RWPE2 (cell line): ENCODE data around the gene NCF4.

Experiments used
- ATAC-seq: fragments of 200-7000 bp; cut with Tn5 transposase; 3 replicates; pipeline ENCODE4 v1.9.1; 2021; ENCODE audit warnings: low read depth
- DNase-seq: peaks from one replicate; pipeline ENCODE4 v3.0.0-alpha.2; 2020; ENCODE audit warnings: low spot score
- H3K27ac ChIP-seq: fragments of 450-650 bp; 2 replicates; pipeline ENCODE4 v1.5.1; 2017; ENCODE audit warnings: mild to moderate bottlenecking; ENCODE audit not compliant: poor library complexity, severe bottlenecking
- H3K27me3 ChIP-seq: fragments of 250-450 bp; sonication (Bioruptor Pico); 2 replicates; pipeline ENCODE4 v1.5.1; 2021; ENCODE audit warnings: mild to moderate bottlenecking, moderate library complexity; ENCODE audit not compliant: insufficient read depth, poor library complexity, severe bottlenecking
- H3K36me3 ChIP-seq: fragments of 250-450 bp; sonication (Bioruptor Pico); 2 replicates; pipeline ENCODE4 v1.5.1; 2020; ENCODE audit warnings: low read depth, mild to moderate bottlenecking, moderate library complexity
- H3K4me1 ChIP-seq: fragments of 250-450 bp; sonication (Bioruptor Pico); 2 replicates; pipeline ENCODE4 v1.5.1; 2021; ENCODE audit warnings: mild to moderate bottlenecking, moderate library complexity; ENCODE audit not compliant: insufficient read depth, poor library complexity, severe bottlenecking
- H3K4me3 ChIP-seq: fragments of 250-450 bp; sonication (Bioruptor Pico); 2 replicates; pipeline ENCODE4 v1.5.1; 2021; ENCODE audit warnings: mild to moderate bottlenecking, moderate library complexity; ENCODE audit not compliant: severe bottlenecking
- H3K9me3 ChIP-seq: fragments of 250-450 bp; sonication (Bioruptor Pico); 2 replicates; pipeline ENCODE4 v1.5.1; 2021; ENCODE audit warnings: mild to moderate bottlenecking, moderate library complexity; ENCODE audit not compliant: severe bottlenecking
- TF ChIP-seq, protein P1 (sequence below): fragments of 450-650 bp; IDR thresholded peaks from one replicate; pipeline ENCODE4 v1.5.1; 2017; ENCODE audit warnings: mild to moderate bottlenecking, moderate library complexity; ENCODE audit not compliant: poor library complexity, severe bottlenecking

NCF4 gene

DNA sequence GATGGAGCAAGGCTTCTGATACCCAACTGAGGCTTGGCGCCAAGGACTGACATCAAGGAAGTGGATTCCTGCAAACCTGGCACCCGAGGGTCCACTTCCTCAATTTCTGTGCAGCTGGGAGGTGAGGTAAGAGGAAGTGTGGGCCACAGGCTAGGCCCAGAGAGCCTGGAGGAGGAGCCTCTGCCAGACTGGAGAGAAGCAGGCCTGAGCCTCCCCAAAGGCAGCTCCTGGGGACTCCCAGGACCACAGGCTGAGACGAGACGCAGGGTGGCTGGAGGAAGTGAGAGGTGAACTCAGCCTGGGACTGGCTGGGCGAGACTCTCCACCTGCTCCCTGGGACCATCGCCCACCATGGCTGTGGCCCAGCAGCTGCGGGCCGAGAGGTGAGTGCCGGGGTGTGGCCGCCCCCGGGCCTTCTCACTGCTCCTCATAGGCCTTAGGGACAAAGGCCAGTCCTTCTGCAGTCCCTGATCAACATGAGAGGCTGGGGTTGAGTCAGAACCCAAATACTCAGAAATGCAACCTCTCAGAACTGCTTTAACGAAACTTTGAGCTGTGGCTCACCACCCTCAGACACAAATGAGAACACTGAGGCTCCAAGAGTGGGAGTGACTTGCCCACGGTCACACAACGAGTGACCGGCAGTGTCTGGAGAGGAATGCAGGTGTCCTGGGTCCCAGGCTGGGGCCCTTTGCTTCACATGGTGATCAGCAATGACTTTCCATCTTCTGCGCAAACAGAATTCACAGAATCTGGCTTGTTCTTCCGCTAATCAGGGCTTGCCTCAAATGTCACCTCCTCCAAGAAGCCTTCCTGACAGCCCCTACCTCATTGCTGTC lies at the start of gene NCF4:
Gene NCF4 (plus strand): TSS at position 186 of the 839 bp plus-strand sequence. CDS start 166 bp downstream, at position 352.
- ATAC-seq = no peak
- H3K9me3 ChIP-seq = no peaks in the 10 kb centered on the region
- H3K36me3 ChIP-seq = no peaks in the 10 kb centered on the region
- H3K4me3 ChIP-seq = no peak within 1 kb of the TSS
- no peak for DNase-seq
- peaks cover 5% of the 10 kb centered on the region for H3K4me1 ChIP-seq
- peaks cover 5% of the 10 kb centered on the region for H3K27me3 ChIP-seq
- TF ChIP-seq, protein P1, sequence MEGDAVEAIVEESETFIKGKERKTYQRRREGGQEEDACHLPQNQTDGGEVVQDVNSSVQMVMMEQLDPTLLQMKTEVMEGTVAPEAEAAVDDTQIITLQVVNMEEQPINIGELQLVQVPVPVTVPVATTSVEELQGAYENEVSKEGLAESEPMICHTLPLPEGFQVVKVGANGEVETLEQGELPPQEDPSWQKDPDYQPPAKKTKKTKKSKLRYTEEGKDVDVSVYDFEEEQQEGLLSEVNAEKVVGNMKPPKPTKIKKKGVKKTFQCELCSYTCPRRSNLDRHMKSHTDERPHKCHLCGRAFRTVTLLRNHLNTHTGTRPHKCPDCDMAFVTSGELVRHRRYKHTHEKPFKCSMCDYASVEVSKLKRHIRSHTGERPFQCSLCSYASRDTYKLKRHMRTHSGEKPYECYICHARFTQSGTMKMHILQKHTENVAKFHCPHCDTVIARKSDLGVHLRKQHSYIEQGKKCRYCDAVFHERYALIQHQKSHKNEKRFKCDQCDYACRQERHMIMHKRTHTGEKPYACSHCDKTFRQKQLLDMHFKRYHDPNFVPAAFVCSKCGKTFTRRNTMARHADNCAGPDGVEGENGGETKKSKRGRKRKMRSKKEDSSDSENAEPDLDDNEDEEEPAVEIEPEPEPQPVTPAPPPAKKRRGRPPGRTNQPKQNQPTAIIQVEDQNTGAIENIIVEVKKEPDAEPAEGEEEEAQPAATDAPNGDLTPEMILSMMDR = no peak
- H3K27ac ChIP-seq = no peak within 1 kb of the TSS

GRCh38 chr22:36811094-36811800 lies 49.6 kb upstream of the NCF4 start:
- no peak for ATAC-seq

DNA sequence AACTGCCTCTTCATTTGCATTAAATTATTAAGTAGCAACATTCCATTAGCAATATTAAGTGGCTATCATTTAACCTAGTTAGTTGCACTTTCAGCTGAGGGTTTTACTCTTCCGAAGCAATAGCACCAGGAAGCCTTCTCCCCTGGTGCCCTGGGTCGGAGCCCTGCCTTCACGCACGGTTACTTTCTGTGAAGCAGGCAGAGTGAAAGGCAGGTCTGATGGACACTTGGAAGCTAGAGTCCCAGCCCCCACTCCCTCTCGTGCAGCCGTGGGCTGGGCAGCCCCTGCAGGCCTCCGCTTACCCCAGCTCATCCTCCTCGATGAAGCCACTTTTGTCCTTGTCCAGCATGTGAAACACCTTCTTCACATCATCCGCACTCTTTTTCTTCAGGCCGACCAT lies 46.0 kb upstream of the NCF4 start:
- H3K9me3 ChIP-seq = no peaks in the 10 kb centered on the region
- no peak overlapping the region for H3K4me3 ChIP-seq
- H3K36me3 ChIP-seq = no peaks in the 10 kb centered on the region

More at GRCh38 chr22:36811094-36811800, 49.6 kb upstream of the NCF4 start:
- peaks cover 35% of the 10 kb centered on the region for H3K27me3 ChIP-seq
- TF ChIP-seq, protein P1 = no peak
- H3K27ac ChIP-seq = no peak overlapping the region
- H3K4me1 ChIP-seq = no peaks in the 10 kb centered on the region
- H3K36me3 ChIP-seq = no peaks in the 10 kb centered on the region
- no peak overlapping the region for H3K4me3 ChIP-seq
- no peak for DNase-seq
- no peaks in the 10 kb centered on the region for H3K9me3 ChIP-seq

GRCh38 chr22:36815558-36816338 lies 45.1 kb upstream of the NCF4 start:
- Histone ChIP-seq H3K4me1 (no peaks in the 10 kb centered on the region), H3K27ac (no peak overlapping the region), H3K27me3 (peaks cover 64% of the 10 kb centered on the region), H3K36me3 (no peaks in the 10 kb centered on the region), H3K9me3 (no peaks in the 10 kb centered on the region), H3K4me3 (no peak overlapping the region)
- TF ChIP-seq, protein P1 = no peak
- ATAC-seq (no peak), DNase-seq (no peak)

More for the DNA sequence above, 46.0 kb upstream of the NCF4 start:
- TF ChIP-seq, protein P1 = no peak
- Histone ChIP-seq H3K27me3 (peaks cover 62% of the 10 kb centered on the region), H3K4me1 (no peaks in the 10 kb centered on the region), H3K27ac (no peak overlapping the region)
- ATAC-seq (no peak), DNase-seq (no peak)
